ENCODE results near the gene FBXO46. TPM values are rescaled to one million over a fixed set of nuclear protein-coding genes. Genes with fewer than 3 reads are reported as not detected.

The FBXO46 gene
- polyA plus RNA-seq, 2 of the 4 experiments (the other 2 are of a cell fraction) = 4.9 to 12.7 TPM

DNA sequence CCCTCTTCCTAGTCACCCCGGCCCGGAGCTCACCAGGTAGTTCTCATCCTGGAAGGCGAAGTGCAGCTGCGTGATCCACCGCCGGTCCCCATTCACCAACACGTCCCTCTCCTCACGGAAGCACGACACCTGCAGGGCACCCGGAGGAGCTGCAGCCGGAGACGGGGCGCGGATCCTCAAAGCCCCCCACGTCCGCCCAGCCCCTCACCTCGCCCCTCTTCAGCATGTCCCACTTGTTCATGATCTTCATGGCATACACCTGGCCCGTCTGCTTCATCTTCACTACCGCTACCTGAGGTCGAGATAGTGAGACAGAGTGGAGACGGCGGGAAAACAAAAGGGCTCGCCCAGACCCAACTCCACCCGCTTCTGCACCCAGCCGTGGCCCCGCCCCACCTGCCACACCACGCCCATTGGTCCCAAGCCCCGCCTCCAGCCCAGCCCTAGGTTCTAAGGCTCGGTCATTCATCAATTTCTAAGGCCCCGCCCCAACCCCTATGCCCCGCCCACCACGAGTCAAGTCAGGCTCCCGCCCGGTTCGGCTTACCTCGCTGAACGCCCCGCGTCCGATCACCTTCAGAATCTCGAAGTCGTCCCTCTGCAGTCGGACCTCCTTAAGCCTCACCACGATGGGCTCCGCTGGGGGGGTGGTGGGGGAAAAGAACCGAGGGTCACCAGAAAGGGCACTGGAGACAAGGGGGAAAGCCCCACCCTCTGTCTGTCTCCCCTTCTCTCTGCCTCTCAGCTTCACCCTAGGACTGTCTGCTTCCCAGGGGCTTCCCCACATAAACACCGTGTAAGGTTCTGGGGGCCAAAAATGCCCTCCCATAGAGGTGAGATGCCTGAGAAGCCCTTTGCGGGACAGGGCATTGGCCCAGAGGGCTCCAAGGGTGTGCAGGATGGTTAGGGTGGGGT is 48.8 kb upstream of the FBXO46 start:
- CTCF ChIA-PET = interaction anchor here (0.6 to 74.3 kb wide), 11 partner anchors 5 to 108 kb away, joined by 3 to 2204 read pairs (median 4); partner anchors contain the start of genes DMPK, DMWD, MEIOSIN and RSPH6A
- Histone ChIP-seq H3K4me1 (peaks cover 55% of the 10 kb centered on the region), H3K27ac (peak overlapping the region; percentile 90 to 96; a peak in 5 of 6 replicates), H3K4me3 (peak overlapping the region; percentile 35), H3K9me3 (no peaks in the 10 kb centered on the region), H3K4me2 (peak overlapping the region; percentile 88)
- DNase-seq (ENCODE audit: low read depth in 1 of 2, low spot score in 1 of 2) (peak; percentile 94 to 95), FAIRE-seq (peak; percentile 72), ATAC-seq (peak; percentile 37 to 76)
- TF ChIP-seq, protein P1, sequence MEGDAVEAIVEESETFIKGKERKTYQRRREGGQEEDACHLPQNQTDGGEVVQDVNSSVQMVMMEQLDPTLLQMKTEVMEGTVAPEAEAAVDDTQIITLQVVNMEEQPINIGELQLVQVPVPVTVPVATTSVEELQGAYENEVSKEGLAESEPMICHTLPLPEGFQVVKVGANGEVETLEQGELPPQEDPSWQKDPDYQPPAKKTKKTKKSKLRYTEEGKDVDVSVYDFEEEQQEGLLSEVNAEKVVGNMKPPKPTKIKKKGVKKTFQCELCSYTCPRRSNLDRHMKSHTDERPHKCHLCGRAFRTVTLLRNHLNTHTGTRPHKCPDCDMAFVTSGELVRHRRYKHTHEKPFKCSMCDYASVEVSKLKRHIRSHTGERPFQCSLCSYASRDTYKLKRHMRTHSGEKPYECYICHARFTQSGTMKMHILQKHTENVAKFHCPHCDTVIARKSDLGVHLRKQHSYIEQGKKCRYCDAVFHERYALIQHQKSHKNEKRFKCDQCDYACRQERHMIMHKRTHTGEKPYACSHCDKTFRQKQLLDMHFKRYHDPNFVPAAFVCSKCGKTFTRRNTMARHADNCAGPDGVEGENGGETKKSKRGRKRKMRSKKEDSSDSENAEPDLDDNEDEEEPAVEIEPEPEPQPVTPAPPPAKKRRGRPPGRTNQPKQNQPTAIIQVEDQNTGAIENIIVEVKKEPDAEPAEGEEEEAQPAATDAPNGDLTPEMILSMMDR (IDR thresholded peaks at IDR 0.05) = peak; percentile 74
- TF ChIP-seq ZFP36 (IDR thresholded peaks at IDR 0.05; ENCODE audit: borderline replicate concordance, partially characterized antibody) = no peak
- no peak for TF ChIP-seq NPAS2 (CRISPR knock-in tag; IDR thresholded peaks at IDR 0.05; ENCODE audit: borderline replicate concordance)
- no peak for TF ChIP-seq KDM1A (IDR thresholded peaks at IDR 0.05; ENCODE audit: low read depth)
- TF ChIP-seq TFCP2L1 (CRISPR knock-in tag; IDR thresholded peaks at IDR 0.05) = no peak
- TF ChIP-seq, protein P2, sequence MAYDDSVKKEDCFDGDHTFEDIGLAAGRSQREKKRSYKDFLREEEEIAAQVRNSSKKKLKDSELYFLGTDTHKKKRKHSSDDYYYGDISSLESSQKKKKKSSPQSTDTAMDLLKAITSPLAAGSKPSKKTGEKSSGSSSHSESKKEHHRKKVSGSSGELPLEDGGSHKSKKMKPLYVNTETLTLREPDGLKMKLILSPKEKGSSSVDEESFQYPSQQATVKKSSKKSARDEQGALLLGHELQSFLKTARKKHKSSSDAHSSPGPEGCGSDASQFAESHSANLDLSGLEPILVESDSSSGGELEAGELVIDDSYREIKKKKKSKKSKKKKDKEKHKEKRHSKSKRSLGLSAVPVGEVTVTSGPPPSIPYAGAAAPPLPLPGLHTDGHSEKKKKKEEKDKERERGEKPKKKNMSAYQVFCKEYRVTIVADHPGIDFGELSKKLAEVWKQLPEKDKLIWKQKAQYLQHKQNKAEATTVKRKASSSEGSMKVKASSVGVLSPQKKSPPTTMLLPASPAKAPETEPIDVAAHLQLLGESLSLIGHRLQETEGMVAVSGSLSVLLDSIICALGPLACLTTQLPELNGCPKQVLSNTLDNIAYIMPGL (CRISPR knock-in tag; IDR thresholded peaks at IDR 0.05; ENCODE audit: borderline replicate concordance) = no peak
- no peak for TF ChIP-seq RARB (CRISPR knock-in tag; IDR thresholded peaks at IDR 0.05)
- TF ChIP-seq, protein P3, sequence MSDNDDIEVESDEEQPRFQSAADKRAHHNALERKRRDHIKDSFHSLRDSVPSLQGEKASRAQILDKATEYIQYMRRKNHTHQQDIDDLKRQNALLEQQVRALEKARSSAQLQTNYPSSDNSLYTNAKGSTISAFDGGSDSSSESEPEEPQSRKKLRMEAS (IDR thresholded peaks at IDR 0.05) = peak; percentile 53
- TF ChIP-seq, protein P4, sequence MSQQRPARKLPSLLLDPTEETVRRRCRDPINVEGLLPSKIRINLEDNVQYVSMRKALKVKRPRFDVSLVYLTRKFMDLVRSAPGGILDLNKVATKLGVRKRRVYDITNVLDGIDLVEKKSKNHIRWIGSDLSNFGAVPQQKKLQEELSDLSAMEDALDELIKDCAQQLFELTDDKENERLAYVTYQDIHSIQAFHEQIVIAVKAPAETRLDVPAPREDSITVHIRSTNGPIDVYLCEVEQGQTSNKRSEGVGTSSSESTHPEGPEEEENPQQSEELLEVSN (IDR thresholded peaks at IDR 0.05; ENCODE audit: borderline replicate concordance, low read depth) = 0 out of 2 replicates have a peak, but pooled peaks have one; percentile 56
- no peak for TF ChIP-seq SREBF2 (IDR thresholded peaks at IDR 0.05)
- no peak for TF ChIP-seq CHD2 (IDR thresholded peaks at IDR 0.05; ENCODE audit: low read length, partially characterized antibody)
- TF ChIP-seq HOXA7 (CRISPR knock-in tag; IDR thresholded peaks at IDR 0.05) = 0 out of 2 replicates have a peak, but pooled peaks have one; percentile 60
- TF ChIP-seq POLR2A (IDR thresholded peaks at IDR 0.05; ENCODE audit: low read length) = no peak
- peak in 1 of 2 experiments; percentile 32; a peak in 1 of 5 replicates for TF ChIP-seq JUN (IDR thresholded peaks at IDR 0.05)
- no peak for TF ChIP-seq CHD4 (IDR thresholded peaks at IDR 0.05; ENCODE audit: borderline replicate concordance)
- TF ChIP-seq MAFK (IDR thresholded peaks at IDR 0.05; ENCODE audit: partially characterized antibody) = no peak
- no peak for TF ChIP-seq RCOR1 (IDR thresholded peaks at IDR 0.05; ENCODE audit: low read depth, low read length)
- TF ChIP-seq HOXB5 (CRISPR knock-in tag; IDR thresholded peaks at IDR 0.05) = peak; percentile 94
- TF ChIP-seq RAD21 (conservative IDR thresholded peaks at IDR 0.05 in 1 of 2, IDR thresholded peaks at IDR 0.05 in 1 of 2) = peak; percentile 45 to 49; a peak in 4 of 5 replicates
- peak; percentile 67; the same call in 1 of the 2 replicates for TF ChIP-seq TP53 (CRISPR knock-in tag; IDR thresholded peaks at IDR 0.05)
- TF ChIP-seq CBX8 (IDR thresholded peaks at IDR 0.05) = no peak
- 0 out of 2 replicates have a peak, but pooled peaks have one; percentile 17 for TF ChIP-seq GATA3 (IDR thresholded peaks at IDR 0.05; ENCODE audit: borderline replicate concordance)
- no peak for TF ChIP-seq JUNB (IDR thresholded peaks at IDR 0.05)
- TF ChIP-seq, protein P5, sequence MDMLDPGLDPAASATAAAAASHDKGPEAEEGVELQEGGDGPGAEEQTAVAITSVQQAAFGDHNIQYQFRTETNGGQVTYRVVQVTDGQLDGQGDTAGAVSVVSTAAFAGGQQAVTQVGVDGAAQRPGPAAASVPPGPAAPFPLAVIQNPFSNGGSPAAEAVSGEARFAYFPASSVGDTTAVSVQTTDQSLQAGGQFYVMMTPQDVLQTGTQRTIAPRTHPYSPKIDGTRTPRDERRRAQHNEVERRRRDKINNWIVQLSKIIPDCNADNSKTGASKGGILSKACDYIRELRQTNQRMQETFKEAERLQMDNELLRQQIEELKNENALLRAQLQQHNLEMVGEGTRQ (IDR thresholded peaks at IDR 0.05) = no peak
- TF ChIP-seq PHF8 (IDR thresholded peaks at IDR 0.05; ENCODE audit: borderline replicate concordance, low read depth) = no peak
- peak; percentile 56 for TF ChIP-seq SMC3 (IDR thresholded peaks at IDR 0.05)
- TF ChIP-seq MAZ (IDR thresholded peaks at IDR 0.05; ENCODE audit: borderline replicate concordance, low read depth, low read length) = no peak
- WGBS (ENCODE audit: missing lambda C conversion rate) = 17% methylated on average over 34 of the region's 48 CpGs
- POLR2A ChIA-PET = interaction anchor here (0.6 to 1.2 kb wide), 3 partner anchors 10 to 43 kb away, joined by 3 to 20 read pairs (median 5); partner anchors contain the start of genes DMWD and SIX5
